Measurements from ENCODE around the gene FGF14.

- TF ChIP-seq CTCF (conservative IDR thresholded peaks at IDR 0.05; ENCODE audit: low read depth, low read length) (no peak), EZH2 (IDR thresholded peaks at IDR 0.05; ENCODE audit: low read length, unreplicated experiment) (no peak)
Observed at GRCh38 chr13:102441085-102441484, 39.2 kb upstream of the FGF14 start.

Data from PC-3 (cell line).